GM19452 (cell line): ENCODE measurements around the gene B3GNT3.
"Not testable (repeated sequence)": the region's sequence is repeated elsewhere in the genome, so short reads cannot be mapped to it uniquely, and the experiment has no call there.

Source experiments
- ATAC-seq: cut with Tn5 transposase; IDR thresholded peaks from one replicate; pipeline ENCODE4 v1.9.1; 2021; ENCODE audit not compliant: unreplicated experiment

The B3GNT3 gene

GRCh38 chr19:17766543-17767131 lies 28.3 kb upstream of the B3GNT3 start:
- ATAC-seq = no peak

GRCh38 chr19:17767559-17767958 lies 27.4 kb upstream of the B3GNT3 start:
- ATAC-seq = no peak

GRCh38 chr19:17770613-17771012 lies 24.3 kb upstream of the B3GNT3 start:
- no peak for ATAC-seq

- no peak for ATAC-seq
These were observed 22.8 kb upstream of the B3GNT3 start for GRCh38 chr19:17772172-17772571.

- no peak for ATAC-seq
These were observed 19.6 kb upstream of the B3GNT3 start for GRCh38 chr19:17775245-17775927.

- peak; percentile 61 for ATAC-seq
These were observed 18.7 kb upstream of the B3GNT3 start for GRCh38 chr19:17775991-17776803.

GRCh38 chr19:17777840-17778239 lies 17.1 kb upstream of the B3GNT3 start:
- not testable (repeated sequence) for ATAC-seq

- no peak for ATAC-seq
These were observed 16.5 kb upstream of the B3GNT3 start for GRCh38 chr19:17778251-17778967.

- ATAC-seq = no peak
These were observed 15.7 kb upstream of the B3GNT3 start for GRCh38 chr19:17778968-17779929.

- ATAC-seq = no peak
These were observed 14.2 kb upstream of the B3GNT3 start for GRCh38 chr19:17780781-17781180.

GRCh38 chr19:17783721-17784120 lies 11.2 kb upstream of the B3GNT3 start:
- not testable (repeated sequence) for ATAC-seq

- ATAC-seq = no peak
These were observed 10.5 kb upstream of the B3GNT3 start for GRCh38 chr19:17784201-17785008.

GRCh38 chr19:17787274-17787913 lies 7.5 kb upstream of the B3GNT3 start:
- no peak for ATAC-seq

- no peak for ATAC-seq
These were observed 6.3 kb upstream of the B3GNT3 start for GRCh38 chr19:17788632-17789031.

GRCh38 chr19:17790059-17790780 lies 4.7 kb upstream of the B3GNT3 start:
- no peak for ATAC-seq

GRCh38 chr19:17794412-17794730 lies 567 bp upstream of the B3GNT3 start:
- ATAC-seq = no peak

- ATAC-seq = no peak
These were observed 538 bp downstream of the B3GNT3 start for GRCh38 chr19:17795495-17795856.

GRCh38 chr19:17796013-17796837 lies 1.3 kb downstream of the B3GNT3 start:
- no peak for ATAC-seq
